Upper lobe of left lung (tissue), 6 donors: ENCODE measurements around the gene MON2. TPM values are rescaled to one million over a fixed set of nuclear protein-coding genes. Genes with fewer than 3 reads are reported as not detected.
A peak's percentile ranks its signal among the peaks of the same experiment; 100 is the strongest.

Source experiments
- ATAC-seq, 2 donors: fragments of 200-7000 bp; cut with Tn5 transposase; one replicate each; pipeline ENCODE4 v1.9.1; 2022; ENCODE audit warnings: mild to moderate bottlenecking in 2 of 2, moderate library complexity in 2 of 2; ENCODE audit not compliant: low FRiP score in 2 of 2
- DNase-seq, 2 donors: peaks; one replicate each; pipeline ENCODE4 v3.0.0-alpha.2; 2019 to 2020
- H3K27ac ChIP-seq, 4 donors: fragments of 200-600 bp; sonication (generic); one replicate each; pipeline ENCODE4 v1.5.1; 2016 to 2019
- H3K27me3 ChIP-seq, 4 donors: fragments of 200-600 bp; sonication (generic); one replicate each; pipeline ENCODE4 v1.5.1; 2017 to 2019
- H3K36me3 ChIP-seq, 4 donors: fragments of 200-600 bp; sonication (generic); one replicate each; pipeline ENCODE4 v1.5.1; 2016 to 2019
- H3K4me1 ChIP-seq, 4 donors: fragments of 200-600 bp; sonication (generic); one replicate each; pipeline ENCODE4 v1.5.1; 2018 to 2019
- H3K4me3 ChIP-seq, 4 donors: fragments of 200-600 bp; sonication (generic); one replicate each; pipeline ENCODE4 v1.5.1; 2017 to 2019; ENCODE audit warnings: mild to moderate bottlenecking in 2 of 4, moderate library complexity in 1 of 4
- H3K9me3 ChIP-seq, 4 donors: fragments of 200-600 bp; sonication (generic); one replicate each; pipeline ENCODE4 v1.5.1; 2018 to 2019
- EP300 ChIP-seq, 4 donors: sonication (generic); formaldehyde crosslinking; IDR thresholded peaks; one replicate each; pipeline ENCODE4 v1.5.1; 2017; ENCODE audit warnings: antibody characterized with exemption in 4 of 4, control low read depth in 2 of 4
- POLR2A ChIP-seq, 4 donors: fragments of 450-650 bp; IDR thresholded peaks; one replicate each; pipeline ENCODE4 v1.5.1; 2016 to 2017; ENCODE audit warnings: antibody characterized with exemption in 4 of 4, mild to moderate bottlenecking in 2 of 4
- POLR2AphosphoS5 ChIP-seq, 2 donors: sonication (generic); formaldehyde crosslinking; IDR thresholded peaks; one replicate each; pipeline ENCODE4 v1.5.1; 2017; ENCODE audit warnings: antibody characterized with exemption in 2 of 2
- WGBS, 2 donors: methylation state at CpG; one replicate each; pipeline ENCODE4 v1.1.5; 2017 to 2018; 5-methylcytosine and 5-hydroxymethylcytosine counted together
- total RNA-seq, 6 donors: library from RNA; depleted of rRNA in 4 of 6; stranded (reverse); fragments of >200 nt in 4 of 6; gene quantifications; one replicate each; pipeline versions ENCODE4 v1.1.0 to v1.2.1, GENCODE V29; 2016 to 2021
- TF ChIP-seq, protein P1 (sequence below), 6 experiments: fragments of 450-650 bp in 4 of 6; fragments of 200-600 bp in 2 of 6; sonication (generic) in 2 of 6; IDR thresholded peaks; one replicate each; pipeline ENCODE4 v1.5.1; 2016 to 2019; ENCODE audit warnings: antibody characterized with exemption in 6 of 6
- donor health status: DM: no; HTN: no; CAD: no; lungs with moderate emphysema.
- donor health status: DM: no; HTN: yes; CAD: no; lungs with severe emphysema.

MON2 gene, protein sequence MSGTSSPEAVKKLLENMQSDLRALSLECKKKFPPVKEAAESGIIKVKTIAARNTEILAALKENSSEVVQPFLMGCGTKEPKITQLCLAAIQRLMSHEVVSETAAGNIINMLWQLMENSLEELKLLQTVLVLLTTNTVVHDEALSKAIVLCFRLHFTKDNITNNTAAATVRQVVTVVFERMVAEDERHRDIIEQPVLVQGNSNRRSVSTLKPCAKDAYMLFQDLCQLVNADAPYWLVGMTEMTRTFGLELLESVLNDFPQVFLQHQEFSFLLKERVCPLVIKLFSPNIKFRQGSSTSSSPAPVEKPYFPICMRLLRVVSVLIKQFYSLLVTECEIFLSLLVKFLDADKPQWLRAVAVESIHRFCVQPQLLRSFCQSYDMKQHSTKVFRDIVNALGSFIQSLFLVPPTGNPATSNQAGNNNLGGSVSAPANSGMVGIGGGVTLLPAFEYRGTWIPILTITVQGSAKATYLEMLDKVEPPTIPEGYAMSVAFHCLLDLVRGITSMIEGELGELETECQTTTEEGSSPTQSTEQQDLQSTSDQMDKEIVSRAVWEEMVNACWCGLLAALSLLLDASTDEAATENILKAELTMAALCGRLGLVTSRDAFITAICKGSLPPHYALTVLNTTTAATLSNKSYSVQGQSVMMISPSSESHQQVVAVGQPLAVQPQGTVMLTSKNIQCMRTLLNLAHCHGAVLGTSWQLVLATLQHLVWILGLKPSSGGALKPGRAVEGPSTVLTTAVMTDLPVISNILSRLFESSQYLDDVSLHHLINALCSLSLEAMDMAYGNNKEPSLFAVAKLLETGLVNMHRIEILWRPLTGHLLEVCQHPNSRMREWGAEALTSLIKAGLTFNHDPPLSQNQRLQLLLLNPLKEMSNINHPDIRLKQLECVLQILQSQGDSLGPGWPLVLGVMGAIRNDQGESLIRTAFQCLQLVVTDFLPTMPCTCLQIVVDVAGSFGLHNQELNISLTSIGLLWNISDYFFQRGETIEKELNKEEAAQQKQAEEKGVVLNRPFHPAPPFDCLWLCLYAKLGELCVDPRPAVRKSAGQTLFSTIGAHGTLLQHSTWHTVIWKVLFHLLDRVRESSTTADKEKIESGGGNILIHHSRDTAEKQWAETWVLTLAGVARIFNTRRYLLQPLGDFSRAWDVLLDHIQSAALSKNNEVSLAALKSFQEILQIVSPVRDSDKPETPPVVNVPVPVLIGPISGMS (N-terminal part only)
- 100 to 1,000 TPM in 2 of 6 donors, 10 to 100 TPM in 4; 43.5 to 129 (median 64.2) TPM for total RNA-seq

DNA sequence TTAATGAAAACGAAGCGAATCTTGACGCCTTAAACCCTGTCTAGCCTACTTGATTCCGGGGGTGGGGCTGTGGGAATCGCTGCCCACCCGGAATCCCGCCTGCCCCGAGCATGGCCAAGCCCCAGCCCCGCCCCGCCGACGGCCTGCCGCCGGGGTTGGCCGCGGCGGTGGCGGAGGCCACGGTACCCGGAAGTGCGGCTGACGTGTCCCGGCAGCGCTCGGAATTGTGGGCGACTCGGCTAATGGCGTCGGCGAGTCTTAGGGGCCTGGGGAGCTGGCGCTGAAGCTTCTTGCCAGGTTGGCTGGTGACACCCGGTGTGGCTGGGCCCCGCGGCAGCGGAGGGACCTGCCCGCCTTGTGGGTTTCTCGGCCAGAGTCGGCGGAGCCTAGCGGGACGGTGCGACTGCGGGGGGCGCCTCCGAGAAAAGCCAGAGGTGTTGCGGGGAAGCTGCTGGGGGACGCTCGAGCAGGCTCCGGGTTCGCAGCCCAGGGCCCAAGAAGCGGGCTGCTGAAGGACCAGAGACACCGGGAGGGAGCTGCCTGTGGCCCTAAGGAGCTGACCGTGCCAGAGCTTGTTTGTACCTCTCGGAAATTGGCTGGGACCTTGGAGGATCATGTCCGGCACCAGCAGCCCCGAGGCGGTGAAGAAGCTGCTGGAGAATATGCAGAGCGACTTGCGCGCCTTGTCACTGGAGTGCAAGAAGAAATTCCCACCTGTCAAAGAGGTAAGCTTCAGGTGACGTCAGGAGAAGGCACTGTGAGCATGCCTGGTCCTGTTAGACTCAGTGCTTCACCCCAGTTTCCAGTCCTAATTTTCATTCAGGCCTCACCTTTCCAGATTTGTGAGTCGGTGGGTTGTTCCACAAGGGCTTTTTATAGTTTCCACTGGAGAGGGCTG lies at the start of gene MON2:
TSS of gene MON2 (plus strand) at position 233 of the 898 bp plus-strand sequence. CDS start at position 615, 382 bp downstream.
- Histone ChIP-seq H3K4me3 (peak within 1 kb of the TSS; percentile 62 to 87 (median 82)), H3K27me3 (no peaks in the 10 kb centered on the region), H3K9me3 (peaks cover 0 to 7% (median 3%) of the 10 kb centered on the region in 4 donors), H3K4me1 (peaks cover 22 to 49% (median 24%) of the 10 kb centered on the region in 4 donors), H3K36me3 (peaks cover 0 to 10% (median 0%) of the 10 kb centered on the region in 4 donors), H3K27ac (peak within 1 kb of the TSS; percentile 93 to 97 (median 96))
- peak; percentile 99 to 100 for ATAC-seq
- 0 to 1% methylated on average over 12 to 60 of the region's 62 CpGs for WGBS, 2 donors
- peak; percentile 92 to 97 for DNase-seq
- TF ChIP-seq, protein P1, sequence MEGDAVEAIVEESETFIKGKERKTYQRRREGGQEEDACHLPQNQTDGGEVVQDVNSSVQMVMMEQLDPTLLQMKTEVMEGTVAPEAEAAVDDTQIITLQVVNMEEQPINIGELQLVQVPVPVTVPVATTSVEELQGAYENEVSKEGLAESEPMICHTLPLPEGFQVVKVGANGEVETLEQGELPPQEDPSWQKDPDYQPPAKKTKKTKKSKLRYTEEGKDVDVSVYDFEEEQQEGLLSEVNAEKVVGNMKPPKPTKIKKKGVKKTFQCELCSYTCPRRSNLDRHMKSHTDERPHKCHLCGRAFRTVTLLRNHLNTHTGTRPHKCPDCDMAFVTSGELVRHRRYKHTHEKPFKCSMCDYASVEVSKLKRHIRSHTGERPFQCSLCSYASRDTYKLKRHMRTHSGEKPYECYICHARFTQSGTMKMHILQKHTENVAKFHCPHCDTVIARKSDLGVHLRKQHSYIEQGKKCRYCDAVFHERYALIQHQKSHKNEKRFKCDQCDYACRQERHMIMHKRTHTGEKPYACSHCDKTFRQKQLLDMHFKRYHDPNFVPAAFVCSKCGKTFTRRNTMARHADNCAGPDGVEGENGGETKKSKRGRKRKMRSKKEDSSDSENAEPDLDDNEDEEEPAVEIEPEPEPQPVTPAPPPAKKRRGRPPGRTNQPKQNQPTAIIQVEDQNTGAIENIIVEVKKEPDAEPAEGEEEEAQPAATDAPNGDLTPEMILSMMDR (IDR thresholded peaks at IDR 0.05), result peak in 2 of 6 experiments; percentile 9 to 17
- TF ChIP-seq EP300 (IDR thresholded peaks at IDR 0.05) (peak in 1 of 4 donors; percentile 58), POLR2AphosphoS5 (IDR thresholded peaks at IDR 0.05) (peak; percentile 76 to 89), POLR2A (IDR thresholded peaks at IDR 0.05) (peak in 3 of 4 donors; percentile 38 to 91 (median 85))

DNA sequence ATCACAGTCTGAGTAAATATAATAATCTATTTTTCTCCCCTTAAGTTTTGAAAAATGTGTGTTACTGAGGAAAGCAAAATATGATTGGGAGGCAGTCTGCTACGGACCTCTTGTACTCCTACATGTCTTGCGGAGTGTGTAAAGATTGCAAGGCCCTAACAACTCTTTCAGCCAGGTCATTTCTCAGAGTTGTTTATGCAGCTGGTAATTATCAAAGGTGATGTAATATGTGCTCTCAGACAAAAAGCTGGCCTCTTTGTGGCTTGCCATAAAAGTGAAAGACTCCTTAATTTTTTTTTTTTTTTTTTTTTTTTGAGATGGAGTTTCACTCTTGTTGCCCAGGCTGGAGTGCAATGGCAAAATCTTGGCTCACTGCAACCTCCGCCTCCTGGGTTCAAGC lies 40.5 kb upstream of the MON2 start:
- Histone ChIP-seq H3K27ac (no peak overlapping the region), H3K9me3 (peaks cover 0 to 24% (median 16%) of the 10 kb centered on the region in 4 donors), H3K27me3 (no peaks in the 10 kb centered on the region), H3K4me3 (no peak overlapping the region), H3K4me1 (no peaks in the 10 kb centered on the region), H3K36me3 (no peaks in the 10 kb centered on the region)
- DNase-seq, result no peak
- ATAC-seq, result no peak
- 84 to 93% methylated on average over 3 of the region's 3 CpGs for WGBS, 2 donors
- no peak for TF ChIP-seq POLR2AphosphoS5 (IDR thresholded peaks at IDR 0.05)
- no peak for TF ChIP-seq POLR2A (IDR thresholded peaks at IDR 0.05)
- no peak for TF ChIP-seq EP300 (IDR thresholded peaks at IDR 0.05)
- TF ChIP-seq, protein P1 (IDR thresholded peaks at IDR 0.05), result no peak

DNA sequence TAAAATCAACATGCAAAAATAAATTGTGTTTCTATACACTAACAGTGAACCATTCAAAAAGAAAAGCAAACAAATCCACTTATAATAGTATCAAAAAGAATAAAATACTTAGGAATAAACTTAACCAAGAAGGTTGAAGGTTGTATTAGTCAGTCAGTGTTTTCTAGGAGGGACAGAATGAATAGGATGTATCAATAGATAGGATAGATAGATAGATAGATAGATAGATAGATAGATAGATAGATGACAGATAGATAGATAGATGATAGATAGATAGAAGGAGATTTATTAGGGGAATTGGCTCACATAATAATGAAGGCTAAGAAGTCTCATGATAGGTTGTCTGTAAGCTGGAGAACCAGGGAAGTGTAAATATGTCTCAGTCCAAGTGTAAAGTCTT lies 37.2 kb upstream of the MON2 start:
- H3K36me3 ChIP-seq, result no peaks in the 10 kb centered on the region
- ATAC-seq, result no peak
- peaks cover 0 to 13% (median 12%) of the 10 kb centered on the region in 4 donors for H3K9me3 ChIP-seq
- peaks cover 0 to 1% (median under 1%) of the 10 kb centered on the region in 4 donors for H3K4me1 ChIP-seq
- no peak for DNase-seq
- no peak overlapping the region for H3K4me3 ChIP-seq
- H3K27ac ChIP-seq, result no peak overlapping the region
- TF ChIP-seq EP300 (IDR thresholded peaks at IDR 0.05) (no peak), POLR2A (IDR thresholded peaks at IDR 0.05) (no peak), POLR2AphosphoS5 (IDR thresholded peaks at IDR 0.05) (no peak)
- TF ChIP-seq, protein P1 (IDR thresholded peaks at IDR 0.05), result no peak
- no peaks in the 10 kb centered on the region for H3K27me3 ChIP-seq
